Liver (tissue), 3 donors: ENCODE results near the gene NBPF1.
"Not testable (repeated sequence)": the region's sequence is repeated elsewhere in the genome, so short reads cannot be mapped to it uniquely, and the experiment has no call there.

Source experiments
- FOXA1 ChIP-seq: IDR thresholded peaks from 2 replicates; pipeline ENCODE4 v1.6.1; 2016; ENCODE audit warnings: antibody characterized with exemption
- GABPA ChIP-seq, 2 donors: IDR thresholded peaks in 1 of 2; conservative IDR thresholded peaks in 1 of 2; 2 replicates each; pipeline ENCODE4 v1.6.1; 2016; ENCODE audit warnings: antibody characterized with exemption in 2 of 2, mild to moderate bottlenecking in 1 of 2, moderate library complexity in 1 of 2
- TAF1 ChIP-seq: conservative IDR thresholded peaks from 2 replicates; pipeline ENCODE4 v1.6.1; 2016; ENCODE audit warnings: antibody characterized with exemption, mild to moderate bottlenecking
- TF ChIP-seq, protein P1 (sequence below): fragments of 150-350 bp; IDR thresholded peaks from 2 replicates; pipeline ENCODE4 v1.5.1; 2017; ENCODE audit warnings: improper control_type of control experiment, low read depth, low read length; ENCODE audit not compliant: missing input control
- TF ChIP-seq, protein P2 (sequence below): IDR thresholded peaks from 2 replicates; pipeline ENCODE4 v1.6.1; 2016; ENCODE audit warnings: antibody characterized with exemption, mild to moderate bottlenecking
- TF ChIP-seq, protein P3 (sequence below): IDR thresholded peaks from 2 replicates; pipeline ENCODE4 v1.6.1; 2016; ENCODE audit warnings: antibody characterized with exemption
- donor health status: healthy.
- donor health status: healthy.

DNA sequence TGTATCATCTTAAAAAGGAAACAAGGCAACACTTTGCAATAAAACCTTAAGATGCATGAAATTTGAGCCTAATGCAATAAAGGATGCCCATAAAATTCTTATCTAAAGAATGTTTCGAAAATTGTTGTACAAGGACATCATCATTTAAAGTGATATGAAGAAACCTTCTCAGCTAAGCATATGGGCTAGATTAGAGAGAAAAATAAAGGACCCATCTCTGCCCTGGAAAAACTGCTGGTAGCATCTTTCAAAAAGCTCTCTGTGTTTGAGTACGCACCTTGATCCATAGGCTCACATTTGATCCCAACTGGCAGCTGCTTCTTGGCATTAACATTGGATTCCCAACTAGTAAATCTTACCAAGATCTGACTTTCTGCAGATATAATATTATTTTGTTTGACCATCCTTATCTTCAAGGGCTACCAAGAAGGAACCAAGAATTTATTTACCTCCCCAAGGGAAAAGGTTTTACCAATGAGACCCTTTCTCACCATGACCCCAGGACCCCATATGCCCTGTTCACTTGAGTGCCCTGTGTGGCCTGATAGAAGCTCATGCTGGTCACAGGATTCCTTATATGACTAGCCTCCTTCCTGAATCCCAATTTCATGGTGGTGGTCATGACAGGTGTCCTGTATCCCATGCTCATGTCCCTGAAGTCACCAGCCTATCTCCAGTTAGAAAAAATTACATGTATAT is 8.7 kb downstream of the NBPF1 start:
- TF ChIP-seq, protein P1, sequence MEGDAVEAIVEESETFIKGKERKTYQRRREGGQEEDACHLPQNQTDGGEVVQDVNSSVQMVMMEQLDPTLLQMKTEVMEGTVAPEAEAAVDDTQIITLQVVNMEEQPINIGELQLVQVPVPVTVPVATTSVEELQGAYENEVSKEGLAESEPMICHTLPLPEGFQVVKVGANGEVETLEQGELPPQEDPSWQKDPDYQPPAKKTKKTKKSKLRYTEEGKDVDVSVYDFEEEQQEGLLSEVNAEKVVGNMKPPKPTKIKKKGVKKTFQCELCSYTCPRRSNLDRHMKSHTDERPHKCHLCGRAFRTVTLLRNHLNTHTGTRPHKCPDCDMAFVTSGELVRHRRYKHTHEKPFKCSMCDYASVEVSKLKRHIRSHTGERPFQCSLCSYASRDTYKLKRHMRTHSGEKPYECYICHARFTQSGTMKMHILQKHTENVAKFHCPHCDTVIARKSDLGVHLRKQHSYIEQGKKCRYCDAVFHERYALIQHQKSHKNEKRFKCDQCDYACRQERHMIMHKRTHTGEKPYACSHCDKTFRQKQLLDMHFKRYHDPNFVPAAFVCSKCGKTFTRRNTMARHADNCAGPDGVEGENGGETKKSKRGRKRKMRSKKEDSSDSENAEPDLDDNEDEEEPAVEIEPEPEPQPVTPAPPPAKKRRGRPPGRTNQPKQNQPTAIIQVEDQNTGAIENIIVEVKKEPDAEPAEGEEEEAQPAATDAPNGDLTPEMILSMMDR, result not testable (repeated sequence)
- TF ChIP-seq, protein P2, sequence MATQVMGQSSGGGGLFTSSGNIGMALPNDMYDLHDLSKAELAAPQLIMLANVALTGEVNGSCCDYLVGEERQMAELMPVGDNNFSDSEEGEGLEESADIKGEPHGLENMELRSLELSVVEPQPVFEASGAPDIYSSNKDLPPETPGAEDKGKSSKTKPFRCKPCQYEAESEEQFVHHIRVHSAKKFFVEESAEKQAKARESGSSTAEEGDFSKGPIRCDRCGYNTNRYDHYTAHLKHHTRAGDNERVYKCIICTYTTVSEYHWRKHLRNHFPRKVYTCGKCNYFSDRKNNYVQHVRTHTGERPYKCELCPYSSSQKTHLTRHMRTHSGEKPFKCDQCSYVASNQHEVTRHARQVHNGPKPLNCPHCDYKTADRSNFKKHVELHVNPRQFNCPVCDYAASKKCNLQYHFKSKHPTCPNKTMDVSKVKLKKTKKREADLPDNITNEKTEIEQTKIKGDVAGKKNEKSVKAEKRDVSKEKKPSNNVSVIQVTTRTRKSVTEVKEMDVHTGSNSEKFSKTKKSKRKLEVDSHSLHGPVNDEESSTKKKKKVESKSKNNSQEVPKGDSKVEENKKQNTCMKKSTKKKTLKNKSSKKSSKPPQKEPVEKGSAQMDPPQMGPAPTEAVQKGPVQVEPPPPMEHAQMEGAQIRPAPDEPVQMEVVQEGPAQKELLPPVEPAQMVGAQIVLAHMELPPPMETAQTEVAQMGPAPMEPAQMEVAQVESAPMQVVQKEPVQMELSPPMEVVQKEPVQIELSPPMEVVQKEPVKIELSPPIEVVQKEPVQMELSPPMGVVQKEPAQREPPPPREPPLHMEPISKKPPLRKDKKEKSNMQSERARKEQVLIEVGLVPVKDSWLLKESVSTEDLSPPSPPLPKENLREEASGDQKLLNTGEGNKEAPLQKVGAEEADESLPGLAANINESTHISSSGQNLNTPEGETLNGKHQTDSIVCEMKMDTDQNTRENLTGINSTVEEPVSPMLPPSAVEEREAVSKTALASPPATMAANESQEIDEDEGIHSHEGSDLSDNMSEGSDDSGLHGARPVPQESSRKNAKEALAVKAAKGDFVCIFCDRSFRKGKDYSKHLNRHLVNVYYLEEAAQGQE, result not testable (repeated sequence)
- TF ChIP-seq FOXA1; TAF1; GABPA (IDR thresholded peaks at IDR 0.05 in 1 of 2, conservative IDR thresholded peaks at IDR 0.05 in 1 of 2): not testable (repeated sequence)
- TF ChIP-seq, protein P3, sequence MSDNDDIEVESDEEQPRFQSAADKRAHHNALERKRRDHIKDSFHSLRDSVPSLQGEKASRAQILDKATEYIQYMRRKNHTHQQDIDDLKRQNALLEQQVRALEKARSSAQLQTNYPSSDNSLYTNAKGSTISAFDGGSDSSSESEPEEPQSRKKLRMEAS, result not testable (repeated sequence)
